ENCODE data around the gene SCN3B.

The SCN3B gene

GRCh38 chr11:123594188-123594901 is 60.1 kb downstream of the SCN3B start:
- DNase-seq (ENCODE audit: insufficient read length) (no peak), FAIRE-seq (no peak)
- TF ChIP-seq POLR2AphosphoS5 (IDR thresholded peaks at IDR 0.05; ENCODE audit: low read depth, low read length) (no peak), TAF1 (IDR thresholded peaks at IDR 0.05; ENCODE audit: borderline replicate concordance, low read depth, low read length) (no peak), POLR2A (IDR thresholded peaks at IDR 0.05; ENCODE audit: low read depth, low read length) (no peak)

GRCh38 chr11:123593570-123593969 is 60.9 kb downstream of the SCN3B start:
- TF ChIP-seq POLR2AphosphoS5 (IDR thresholded peaks at IDR 0.05; ENCODE audit: low read depth, low read length) (no peak), TAF1 (IDR thresholded peaks at IDR 0.05; ENCODE audit: borderline replicate concordance, low read depth, low read length) (no peak), POLR2A (IDR thresholded peaks at IDR 0.05; ENCODE audit: low read depth, low read length) (no peak)
- FAIRE-seq = no peak
- no peak for DNase-seq (ENCODE audit: insufficient read length)

GRCh38 chr11:123590296-123590912 is 64.0 kb downstream of the SCN3B start:
- no peak for DNase-seq (ENCODE audit: insufficient read length)
- TF ChIP-seq POLR2A (IDR thresholded peaks at IDR 0.05; ENCODE audit: low read depth, low read length) = no peak
- TF ChIP-seq POLR2AphosphoS5 (IDR thresholded peaks at IDR 0.05; ENCODE audit: low read depth, low read length) = no peak
- no peak for TF ChIP-seq TAF1 (IDR thresholded peaks at IDR 0.05; ENCODE audit: borderline replicate concordance, low read depth, low read length)

GRCh38 chr11:123588864-123589262 is 65.6 kb downstream of the SCN3B start:
- FAIRE-seq (no peak), DNase-seq (ENCODE audit: insufficient read length) (no peak)
- TF ChIP-seq POLR2AphosphoS5 (IDR thresholded peaks at IDR 0.05; ENCODE audit: low read depth, low read length) (no peak), POLR2A (IDR thresholded peaks at IDR 0.05; ENCODE audit: low read depth, low read length) (no peak), TAF1 (IDR thresholded peaks at IDR 0.05; ENCODE audit: borderline replicate concordance, low read depth, low read length) (no peak)

More at GRCh38 chr11:123590296-123590912, 64.0 kb downstream of the SCN3B start:
- FAIRE-seq = no peak

GRCh38 chr11:123588117-123588863 is 66.1 kb downstream of the SCN3B start:
- TF ChIP-seq POLR2A (IDR thresholded peaks at IDR 0.05; ENCODE audit: low read depth, low read length) (no peak), TAF1 (IDR thresholded peaks at IDR 0.05; ENCODE audit: borderline replicate concordance, low read depth, low read length) (no peak), POLR2AphosphoS5 (IDR thresholded peaks at IDR 0.05; ENCODE audit: low read depth, low read length) (no peak)
- DNase-seq (ENCODE audit: insufficient read length) = no peak
- FAIRE-seq = no peak

GRCh38 chr11:123587559-123587958 is 66.9 kb downstream of the SCN3B start:
- no peak for DNase-seq (ENCODE audit: insufficient read length)
- FAIRE-seq = no peak
- TF ChIP-seq POLR2AphosphoS5 (IDR thresholded peaks at IDR 0.05; ENCODE audit: low read depth, low read length) (no peak), POLR2A (IDR thresholded peaks at IDR 0.05; ENCODE audit: low read depth, low read length) (no peak), TAF1 (IDR thresholded peaks at IDR 0.05; ENCODE audit: borderline replicate concordance, low read depth, low read length) (no peak)

- no peak for TF ChIP-seq POLR2A (IDR thresholded peaks at IDR 0.05; ENCODE audit: low read depth, low read length)
- TF ChIP-seq TAF1 (IDR thresholded peaks at IDR 0.05; ENCODE audit: borderline replicate concordance, low read depth, low read length) = no peak
- TF ChIP-seq POLR2AphosphoS5 (IDR thresholded peaks at IDR 0.05; ENCODE audit: low read depth, low read length) = no peak
- DNase-seq (ENCODE audit: insufficient read length) (no peak), FAIRE-seq (no peak)
Measured at GRCh38 chr11:123587044-123587443, 67.4 kb downstream of the SCN3B start.

GRCh38 chr11:123586568-123586967 is 67.9 kb downstream of the SCN3B start:
- TF ChIP-seq POLR2AphosphoS5 (IDR thresholded peaks at IDR 0.05; ENCODE audit: low read depth, low read length) = no peak
- no peak for TF ChIP-seq POLR2A (IDR thresholded peaks at IDR 0.05; ENCODE audit: low read depth, low read length)
- no peak for TF ChIP-seq TAF1 (IDR thresholded peaks at IDR 0.05; ENCODE audit: borderline replicate concordance, low read depth, low read length)
- FAIRE-seq (no peak), DNase-seq (ENCODE audit: insufficient read length) (no peak)

GRCh38 chr11:123585706-123586105 is 68.7 kb downstream of the SCN3B start:
- no peak for TF ChIP-seq POLR2AphosphoS5 (IDR thresholded peaks at IDR 0.05; ENCODE audit: low read depth, low read length)
- TF ChIP-seq POLR2A (IDR thresholded peaks at IDR 0.05; ENCODE audit: low read depth, low read length) = no peak
- no peak for TF ChIP-seq TAF1 (IDR thresholded peaks at IDR 0.05; ENCODE audit: borderline replicate concordance, low read depth, low read length)
- DNase-seq (ENCODE audit: insufficient read length) = no peak
- no peak for FAIRE-seq

GRCh38 chr11:123585206-123585605 is 69.2 kb downstream of the SCN3B start:
- TF ChIP-seq TAF1 (IDR thresholded peaks at IDR 0.05; ENCODE audit: borderline replicate concordance, low read depth, low read length) (no peak), POLR2A (IDR thresholded peaks at IDR 0.05; ENCODE audit: low read depth, low read length) (no peak)
- DNase-seq (ENCODE audit: insufficient read length) (no peak), FAIRE-seq (no peak)

- DNase-seq (ENCODE audit: insufficient read length) (no peak), FAIRE-seq (no peak)
- TF ChIP-seq POLR2A (IDR thresholded peaks at IDR 0.05; ENCODE audit: low read depth, low read length) = no peak
- no peak for TF ChIP-seq TAF1 (IDR thresholded peaks at IDR 0.05; ENCODE audit: borderline replicate concordance, low read depth, low read length)
- TF ChIP-seq POLR2AphosphoS5 (IDR thresholded peaks at IDR 0.05; ENCODE audit: low read depth, low read length) = no peak
Measured at GRCh38 chr11:123584737-123585136, 69.7 kb downstream of the SCN3B start.
